NCI-H2107 treated with DMSO at 0.1 percent for 48 hours (cell line): ENCODE results near the gene CNTRL.

ENCODE experiments used
- DNase-seq: peaks from one replicate; lab custom pipeline; 2025; ENCODE audit not compliant: unreplicated experiment; lab: John Stamatoyannopoulos, UW

CNTRL gene

GRCh38 chr9:121225240-121225639 is 150.5 kb downstream of the CNTRL start:
- no peak for DNase-seq

- DNase-seq: no peak
These were observed 151.4 kb downstream of the CNTRL start for GRCh38 chr9:121226175-121226574.
